LNCaP clone FGC (cell line): ENCODE measurements around the gene IFT122.

Source experiments
- DNase-seq: peaks from one replicate; pipeline ENCODE4 v3.0.0-alpha.2; 2011; ENCODE audit warnings: low read depth
- H3K4me3 ChIP-seq: 2 replicates; pipeline ENCODE4 v1.5.1; 2011; ENCODE audit warnings: mild to moderate bottlenecking, low read depth, low read length, control low read depth
- TF ChIP-seq, protein P1 (sequence below): IDR thresholded peaks from 2 replicates; pipeline ENCODE4 v1.5.1; 2012; ENCODE audit warnings: mild to moderate bottlenecking; ENCODE audit not compliant: control insufficient read depth, insufficient read depth; ENCODE audit errors: extremely low read depth

IFT122 gene

DNA sequence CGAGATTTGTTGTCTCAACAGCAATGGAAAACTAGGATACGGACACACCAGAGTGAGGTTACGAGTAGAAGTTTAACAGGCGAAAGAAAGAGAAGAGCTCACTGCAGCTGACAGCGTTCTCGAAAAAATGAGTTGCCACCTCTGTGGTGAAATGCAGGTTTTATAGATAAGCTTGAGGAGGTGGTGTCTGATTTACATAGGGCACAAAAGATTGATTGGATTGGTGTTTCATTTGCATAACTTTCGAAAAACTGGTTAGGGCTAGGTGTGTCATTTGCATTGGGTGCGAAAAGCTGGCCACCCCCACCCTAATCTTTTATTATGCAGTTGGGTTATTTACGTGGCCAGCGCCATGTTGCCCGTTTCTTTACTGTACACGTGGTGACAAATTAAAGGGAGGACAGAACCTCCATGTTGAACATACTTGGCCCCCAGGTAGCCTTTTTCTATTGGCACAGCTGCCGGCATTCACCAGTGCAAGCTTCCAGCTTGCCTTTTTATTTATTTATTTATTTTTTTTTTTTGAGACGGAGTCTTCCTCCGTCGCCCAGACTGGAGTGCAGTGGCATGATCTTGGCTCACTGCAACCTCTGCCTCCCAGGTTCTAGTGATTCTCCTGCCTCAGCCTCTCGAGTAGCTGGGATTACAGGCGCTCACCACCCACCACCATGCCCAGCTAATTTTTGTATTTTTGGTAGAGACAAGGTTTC lies 8.3 kb downstream of the IFT122 start:
- no peak overlapping the region for H3K4me3 ChIP-seq
- TF ChIP-seq, protein P1, sequence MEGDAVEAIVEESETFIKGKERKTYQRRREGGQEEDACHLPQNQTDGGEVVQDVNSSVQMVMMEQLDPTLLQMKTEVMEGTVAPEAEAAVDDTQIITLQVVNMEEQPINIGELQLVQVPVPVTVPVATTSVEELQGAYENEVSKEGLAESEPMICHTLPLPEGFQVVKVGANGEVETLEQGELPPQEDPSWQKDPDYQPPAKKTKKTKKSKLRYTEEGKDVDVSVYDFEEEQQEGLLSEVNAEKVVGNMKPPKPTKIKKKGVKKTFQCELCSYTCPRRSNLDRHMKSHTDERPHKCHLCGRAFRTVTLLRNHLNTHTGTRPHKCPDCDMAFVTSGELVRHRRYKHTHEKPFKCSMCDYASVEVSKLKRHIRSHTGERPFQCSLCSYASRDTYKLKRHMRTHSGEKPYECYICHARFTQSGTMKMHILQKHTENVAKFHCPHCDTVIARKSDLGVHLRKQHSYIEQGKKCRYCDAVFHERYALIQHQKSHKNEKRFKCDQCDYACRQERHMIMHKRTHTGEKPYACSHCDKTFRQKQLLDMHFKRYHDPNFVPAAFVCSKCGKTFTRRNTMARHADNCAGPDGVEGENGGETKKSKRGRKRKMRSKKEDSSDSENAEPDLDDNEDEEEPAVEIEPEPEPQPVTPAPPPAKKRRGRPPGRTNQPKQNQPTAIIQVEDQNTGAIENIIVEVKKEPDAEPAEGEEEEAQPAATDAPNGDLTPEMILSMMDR, result no peak
- DNase-seq, result no peak

DNA sequence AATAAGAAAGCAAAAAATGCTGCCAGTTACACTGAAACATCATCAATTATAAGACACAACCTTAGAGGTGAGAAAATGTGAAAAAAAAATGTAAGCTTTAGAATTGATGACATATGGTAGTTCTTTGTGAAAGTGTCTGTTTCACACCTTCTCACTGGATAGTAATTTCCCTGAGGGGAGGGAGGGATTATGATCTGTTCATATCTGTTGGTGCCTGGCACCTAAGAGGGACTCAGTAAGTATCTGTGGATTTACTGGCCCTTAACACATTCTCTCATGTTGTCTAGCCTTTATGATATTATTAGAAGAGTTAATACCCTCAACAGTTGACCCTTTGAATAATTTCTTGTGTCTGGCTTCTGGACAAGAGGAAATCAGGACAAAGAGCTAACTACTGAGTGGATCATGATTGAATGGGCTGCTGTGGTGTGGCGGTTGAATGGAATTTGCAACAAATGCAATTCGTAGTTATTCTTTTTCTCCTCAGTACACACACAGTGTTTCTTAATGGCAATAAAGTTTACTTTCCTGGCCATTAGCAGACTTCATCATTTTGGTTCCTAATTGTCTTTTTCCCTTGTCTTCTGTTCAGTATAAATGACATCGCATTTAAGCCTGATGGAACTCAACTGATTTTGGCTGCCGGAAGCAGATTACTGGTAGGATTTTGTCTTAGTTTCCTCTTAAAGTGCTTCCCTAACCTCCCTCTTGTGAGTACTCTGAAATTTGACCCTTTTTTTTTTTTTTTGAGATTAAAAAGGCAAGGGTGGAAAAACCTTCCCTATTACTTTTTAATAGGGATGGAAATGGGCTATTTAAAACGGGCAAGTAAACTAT lies 9.5 kb downstream of the IFT122 start:
- TF ChIP-seq, protein P1, result no peak

DNA sequence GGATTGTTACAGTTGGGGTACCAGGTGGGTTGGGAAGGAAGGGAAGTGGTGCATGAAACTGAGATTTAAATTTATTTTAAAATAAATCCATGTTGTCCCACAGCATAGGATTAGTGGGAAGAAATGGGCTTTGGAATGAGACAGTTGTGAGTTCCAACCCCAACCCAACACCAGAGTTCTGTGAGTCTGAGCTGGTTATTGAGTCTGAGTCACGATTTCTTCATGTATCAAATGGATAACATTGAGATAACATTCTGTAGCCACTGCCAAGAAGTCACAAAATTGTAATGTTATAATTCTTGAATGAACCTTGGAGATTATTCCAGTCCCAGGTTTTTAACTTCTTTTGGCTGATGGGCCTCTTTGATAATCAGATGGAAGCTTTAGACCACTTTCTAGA lies 13.7 kb downstream of the IFT122 start:
- DNase-seq, result no peak
- no peak overlapping the region for H3K4me3 ChIP-seq
- TF ChIP-seq, protein P1, result no peak

More for the DNA sequence above, 9.5 kb downstream of the IFT122 start:
- no peak overlapping the region for H3K4me3 ChIP-seq
- no peak for DNase-seq

DNA sequence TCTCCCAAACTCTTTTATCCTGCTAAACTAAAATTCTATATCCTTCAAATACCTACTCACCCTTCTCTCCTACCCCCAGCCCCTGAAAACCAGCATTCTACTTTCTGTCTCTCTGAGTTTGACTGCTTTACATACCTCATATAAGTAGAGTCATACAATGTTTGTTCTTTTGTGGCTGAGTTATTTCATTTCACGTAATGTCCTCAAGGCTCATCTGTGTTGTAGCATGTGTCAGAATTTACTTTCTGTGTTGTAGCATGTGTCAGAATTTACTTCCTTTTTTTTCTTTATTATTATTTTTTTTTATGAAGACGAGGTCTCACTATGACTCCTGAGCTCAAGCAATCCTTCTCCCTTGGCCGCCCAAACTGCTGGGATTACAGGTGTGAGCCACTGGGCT lies 20.1 kb downstream of the IFT122 start:
- DNase-seq, result no peak
- no peak overlapping the region for H3K4me3 ChIP-seq
- TF ChIP-seq, protein P1, result no peak

DNA sequence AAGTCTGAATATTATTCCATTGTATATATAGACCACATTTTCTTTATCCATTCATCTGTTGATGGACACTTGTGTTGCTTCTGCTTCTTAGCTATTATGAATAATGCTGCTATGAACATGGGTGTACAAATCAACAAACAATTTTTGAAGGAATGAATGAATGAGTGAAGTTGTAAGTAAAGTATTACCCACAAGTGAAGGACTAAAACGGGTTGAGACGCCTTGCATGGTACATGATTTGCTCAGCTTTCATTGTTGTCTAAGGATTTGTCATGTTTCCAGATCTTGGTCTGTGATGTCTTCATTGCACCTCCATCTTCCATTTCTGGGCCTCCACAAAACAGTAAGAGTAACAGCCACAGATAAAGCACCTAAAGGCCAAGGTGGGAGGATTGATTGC lies 20.5 kb downstream of the IFT122 start:
- TF ChIP-seq, protein P1, result no peak
- no peak for DNase-seq
- no peak overlapping the region for H3K4me3 ChIP-seq

DNA sequence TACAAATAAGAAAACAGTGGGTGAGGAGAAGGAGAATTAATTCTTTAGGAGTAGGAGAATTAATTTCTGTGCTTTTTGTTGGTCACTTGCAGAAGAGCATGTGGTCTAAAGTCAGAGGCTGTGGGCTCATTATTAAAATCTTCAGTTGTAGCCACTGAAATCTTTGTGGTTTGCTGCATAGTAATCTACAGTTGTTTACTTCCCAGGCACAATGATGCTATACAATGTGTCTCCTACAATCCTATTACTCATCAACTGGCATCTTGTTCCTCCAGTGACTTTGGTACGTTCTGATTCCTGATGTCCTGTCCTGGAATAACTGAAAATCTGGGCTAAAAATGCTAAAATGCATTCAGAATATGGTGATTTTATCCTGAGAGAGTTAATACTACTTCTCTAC lies 21.0 kb downstream of the IFT122 start:
- TF ChIP-seq, protein P1, result no peak
- no peak overlapping the region for H3K4me3 ChIP-seq
- no peak for DNase-seq
